Measurements from ENCODE around the gene TTBK1.

Gene TTBK1

GRCh38 chr6:43256670-43257366, 13.5 kb downstream of the TTBK1 start:
- DNase-seq = no peak

GRCh38 chr6:43257367-43258145, 14.3 kb downstream of the TTBK1 start:
- DNase-seq = no peak

GRCh38 chr6:43258180-43258579, 14.9 kb downstream of the TTBK1 start:
- no peak for DNase-seq

GRCh38 chr6:43258807-43259686, 15.8 kb downstream of the TTBK1 start:
- no peak for DNase-seq

- DNase-seq = no peak
Measured at GRCh38 chr6:43260791-43261190, 17.5 kb downstream of the TTBK1 start.

DNA sequence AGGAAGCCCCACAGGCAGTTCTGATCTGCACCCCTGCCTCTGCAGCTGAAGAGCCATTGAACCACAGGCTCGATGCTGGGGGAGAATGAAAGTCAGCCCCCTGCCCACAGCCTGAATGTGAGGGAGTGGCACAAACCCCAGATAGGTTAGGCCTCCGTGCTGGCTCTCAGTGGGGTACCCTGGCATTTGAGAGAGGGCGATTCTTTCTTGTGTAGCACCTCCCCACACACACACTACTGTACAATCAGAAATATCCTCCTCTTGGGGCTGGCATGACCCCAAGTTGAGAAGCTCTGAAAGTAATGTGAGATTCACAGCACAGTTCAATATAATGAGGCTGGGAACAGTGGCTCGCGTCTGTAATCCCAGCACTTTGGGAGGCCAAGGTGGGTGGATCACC, 17.9 kb downstream of the TTBK1 start:
- DNase-seq = no peak

- DNase-seq = no peak
Measured at GRCh38 chr6:43262000-43262779, 18.9 kb downstream of the TTBK1 start.

GRCh38 chr6:43262780-43263313, 19.6 kb downstream of the TTBK1 start:
- DNase-seq = no peak

GRCh38 chr6:43263314-43264178, 20.3 kb downstream of the TTBK1 start:
- no peak for DNase-seq

DNA sequence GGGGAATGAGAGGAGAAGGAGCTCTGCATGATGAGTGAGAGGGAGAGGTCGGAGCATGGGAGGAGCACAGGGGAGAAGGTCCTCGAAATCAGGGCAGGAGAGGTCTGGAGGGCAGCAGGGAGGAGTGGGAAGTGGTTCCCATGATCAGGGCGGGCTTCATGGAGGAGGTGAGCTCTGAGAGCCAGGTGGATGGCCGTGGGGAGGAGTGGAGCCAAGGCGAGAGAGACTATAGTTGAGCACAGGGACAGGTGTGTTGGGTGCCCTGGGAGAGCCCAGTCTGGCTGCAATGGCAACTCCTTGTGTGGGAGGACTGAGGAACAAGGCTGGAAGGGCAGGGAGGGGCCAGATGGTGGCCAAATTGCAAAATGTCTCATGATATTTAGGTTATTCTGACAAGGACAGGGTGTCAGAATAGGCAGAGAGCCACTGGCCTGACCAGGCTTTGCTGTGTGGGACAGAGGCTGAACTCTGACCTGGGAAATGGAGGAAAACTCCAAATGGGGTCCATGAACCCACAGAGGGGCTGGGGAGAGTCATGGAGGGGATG, 21.4 kb downstream of the TTBK1 start:
- no peak for DNase-seq

GRCh38 chr6:43265564-43265963, 22.3 kb downstream of the TTBK1 start:
- DNase-seq = no peak

DNA sequence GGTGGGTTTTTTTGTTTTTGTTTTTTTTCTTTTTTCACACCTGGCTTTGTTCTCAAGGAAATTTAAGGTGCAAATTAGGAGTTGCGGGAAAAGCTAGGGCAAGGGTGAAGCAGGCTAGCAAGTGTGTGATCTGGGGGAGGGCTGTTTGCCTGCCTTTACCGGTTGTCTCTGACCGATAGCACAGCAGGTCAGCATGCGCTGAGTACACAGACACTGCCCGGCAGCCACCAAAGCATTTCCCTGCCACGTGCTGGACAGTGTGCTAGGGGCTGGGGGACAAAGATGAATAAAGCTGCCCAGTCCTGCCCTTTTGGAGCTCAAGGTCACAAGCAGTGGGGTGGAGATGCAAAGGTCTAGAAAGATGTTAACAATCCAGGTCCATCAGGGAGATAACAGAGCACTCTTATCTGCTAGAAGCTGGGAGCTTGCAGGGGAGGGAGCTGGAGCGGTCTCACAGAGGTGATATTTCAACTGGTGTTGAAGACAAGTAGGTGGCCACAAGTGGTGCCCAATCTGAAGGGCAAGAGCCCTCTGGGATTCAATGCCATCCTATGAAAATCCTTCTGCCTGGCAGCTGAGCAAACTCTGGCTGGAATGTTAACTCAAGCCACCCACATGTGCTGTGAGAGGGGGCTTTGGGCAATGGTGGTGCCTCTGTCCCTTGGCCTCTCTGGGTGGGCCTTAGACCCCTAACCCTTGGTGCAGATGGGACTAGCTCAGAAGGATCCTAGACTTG, 24.5 kb downstream of the TTBK1 start:
- no peak for DNase-seq

GRCh38 chr6:43268355-43268700, 25.0 kb downstream of the TTBK1 start:
- DNase-seq = no peak

DNA sequence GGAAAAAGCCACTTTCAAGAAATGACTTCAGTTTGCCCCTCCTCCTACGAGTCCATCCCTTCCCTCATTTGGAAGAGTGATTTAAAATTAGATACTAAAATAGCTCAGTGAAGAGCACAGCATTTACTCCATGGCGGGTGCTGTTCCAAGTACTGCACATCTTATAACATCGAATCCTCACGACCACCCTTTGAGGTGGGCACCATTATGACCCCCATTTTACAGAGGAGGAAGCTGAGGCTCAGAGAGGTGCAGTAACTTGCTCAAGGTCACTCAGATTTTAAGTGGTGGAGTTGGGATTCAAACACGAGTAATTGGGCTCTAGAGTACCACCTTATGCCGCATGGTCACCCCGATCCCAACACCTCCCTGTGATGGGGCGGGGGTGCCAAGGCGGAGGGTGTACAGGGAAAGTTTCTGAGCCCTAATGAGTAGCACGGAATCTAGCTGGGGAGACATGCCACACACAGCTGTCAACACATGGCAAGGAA, 25.5 kb downstream of the TTBK1 start:
- no peak for DNase-seq

- DNase-seq = no peak
Measured at GRCh38 chr6:43269273-43270007, 26.2 kb downstream of the TTBK1 start.

- no peak for DNase-seq
Measured at GRCh38 chr6:43271103-43271815, 28.0 kb downstream of the TTBK1 start.

DNA sequence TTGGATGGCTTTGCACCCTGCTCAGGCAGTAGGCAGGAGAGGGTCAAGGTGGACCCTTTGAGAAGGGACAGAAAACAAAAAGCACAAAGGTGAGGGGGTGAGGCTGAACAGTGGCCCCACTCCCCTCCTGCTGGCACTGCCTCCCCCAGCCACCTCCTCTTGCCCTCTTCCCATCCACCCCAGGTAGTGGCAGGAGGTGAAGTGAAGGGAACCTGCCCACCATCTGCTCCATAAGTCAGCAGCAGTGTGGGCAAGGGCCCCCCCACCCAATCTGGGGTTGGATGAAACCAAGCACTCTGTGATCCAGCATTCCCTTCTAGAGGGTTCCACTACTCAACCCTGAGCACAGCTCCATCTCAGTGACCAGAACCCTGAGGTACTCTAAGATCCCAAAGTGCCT, 28.7 kb downstream of the TTBK1 start:
- no peak for DNase-seq

DNA sequence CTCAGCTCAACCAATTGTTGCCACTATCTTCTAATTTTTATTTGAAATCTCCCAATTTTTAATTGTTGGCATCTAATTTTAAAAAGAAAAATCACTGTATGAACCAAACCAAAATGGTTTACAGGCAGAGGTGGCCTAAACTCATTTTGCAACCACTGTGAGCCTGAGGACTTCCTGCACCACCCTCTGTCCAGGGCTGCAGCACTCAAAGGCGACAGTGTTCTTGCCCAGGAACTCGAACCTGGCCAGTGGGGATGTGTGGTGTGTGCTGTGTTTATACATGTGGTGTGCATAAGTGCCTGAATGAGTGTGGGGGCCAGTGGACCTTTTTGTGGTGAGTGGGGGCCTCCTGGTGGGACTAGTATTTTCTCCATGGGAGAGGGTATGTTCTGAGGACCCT, 30.4 kb downstream of the TTBK1 start:
- no peak for DNase-seq
